HepG2 (cell line): Measurements from ENCODE around the gene SBK3. TPM values are rescaled to one million over a fixed set of nuclear protein-coding genes. Genes with fewer than 3 reads are reported as not detected.
A peak's percentile ranks its signal among the peaks of the same experiment; 100 is the strongest.

Experiments used
- ATAC-seq: fragments of 200-7000 bp; cut with Tn5 transposase; 3 replicates; pipeline ENCODE4 v1.9.1; 2020; ENCODE audit warnings: mild to moderate bottlenecking, moderate library complexity
- BruUV-seq: library from RNA; stranded (reverse); fragments of 400-500 nt; replicated peaks from 2 replicates; lab custom pipeline; 2021; lab: Mats Ljungman, UMichigan
- CTCF ChIA-PET: fragments of 300-600 bp; formaldehyde crosslinking; extraction: SDS; loops from one replicate; lab custom pipeline; 2021; ENCODE audit warnings: low total read pairs, inconsistent platforms, low intra/inter-chr PET ratio; lab: Yijun Ruan, JAX
- POLR2A ChIA-PET: fragments of 350-600 bp; sonication (Branson Sonifier 250); formaldehyde crosslinking; loops from one replicate; lab custom pipeline; 2020; ENCODE audit warnings: antibody characterized with exemption, inconsistent platforms; lab: Yijun Ruan, JAX
- DNase-seq: peaks from one replicate; pipeline ENCODE4 v3.0.0-alpha.2; 2015; ENCODE audit warnings: low spot score
- FAIRE-seq: peaks from 3 replicates; lab custom pipeline; 2011; peaks lifted over from hg19 to GRCh38; lab: Jason Lieb, UNC
- H2AFZ ChIP-seq: one replicate; pipeline ENCODE4 v1.6.1; 2011; ENCODE audit warnings: low read length, inconsistent platforms
- H3K27ac ChIP-seq: fragments of 300-600 bp; 3 replicates; pipeline ENCODE4 v1.8.0; 2011; ENCODE audit warnings: mixed run types, mild to moderate bottlenecking, mixed read lengths, low read length, inconsistent platforms; ENCODE audit not compliant: insufficient read depth; ENCODE audit errors: extremely low read length
- H3K27me3 ChIP-seq, 2 experiments: fragments of 200-600 bp in 1 of 2; 2 replicates in 1 of 2; 3 replicates in 1 of 2; pipeline versions ENCODE4 v1.6.0 to v1.8.0; 2011; ENCODE audit warnings: low read length in 2 of 2, mild to moderate bottlenecking in 2 of 2, moderate library complexity in 2 of 2, inconsistent platforms in 1 of 2; ENCODE audit not compliant: insufficient read depth in 2 of 2, control insufficient read depth in 1 of 2
- H3K36me3 ChIP-seq, 2 experiments: fragments of 200-600 bp in 1 of 2; replicated peaks in 1 of 2; 2 replicates in 1 of 2; 3 replicates in 1 of 2; pipeline versions ENCODE4 v1.5.1 to v1.8.0; 2011; ENCODE audit warnings: low read length in 2 of 2, inconsistent platforms in 1 of 2; ENCODE audit not compliant: insufficient read depth in 2 of 2, control insufficient read depth in 1 of 2
- H3K4me1 ChIP-seq: 2 replicates; pipeline ENCODE4 v1.5.1; 2012; ENCODE audit warnings: low read length, inconsistent platforms; ENCODE audit not compliant: insufficient read depth
- H3K4me2 ChIP-seq: 2 replicates; pipeline ENCODE4 v1.6.0; 2011; ENCODE audit warnings: low read depth, low read length, inconsistent platforms
- H3K4me3 ChIP-seq, 3 experiments: fragments of 200-600 bp in 1 of 3; sonication (generic), shearing (Covaris generic) in 1 of 3; replicated peaks in 1 of 3; 2 replicates each; pipeline ENCODE4 v1.5.1; 2011 to 2016; ENCODE audit warnings: low read length in 3 of 3, inconsistent platforms in 2 of 3, low read depth in 2 of 3, mild to moderate bottlenecking in 2 of 3, control low read depth in 1 of 3, mixed read lengths in 1 of 3; ENCODE audit not compliant: insufficient read depth in 1 of 3
- H3K79me2 ChIP-seq: one replicate; pipeline ENCODE4 v1.6.1; 2011; ENCODE audit warnings: low read length, inconsistent platforms; ENCODE audit not compliant: insufficient read depth
- H3K9ac ChIP-seq: 2 replicates; pipeline ENCODE4 v1.6.0; 2011; ENCODE audit warnings: mild to moderate bottlenecking, low read depth, low read length, inconsistent platforms; ENCODE audit not compliant: insufficient read depth
- H3K9me3 ChIP-seq: 2 replicates; pipeline ENCODE4 v1.5.1; 2012; ENCODE audit warnings: mild to moderate bottlenecking, low read length
- H4K20me1 ChIP-seq: 2 replicates; pipeline ENCODE4 v1.6.0; 2011; ENCODE audit warnings: inconsistent platforms, mild to moderate bottlenecking, low read length, moderate library complexity; ENCODE audit not compliant: insufficient read depth
- CC2D1A ChIP-seq: sonication (generic); formaldehyde crosslinking; IDR thresholded peaks from 2 replicates; pipeline ENCODE4 v1.8.1; 2023; ENCODE audit warnings: mild to moderate bottlenecking, missing genetic modification reagents
- CHD4 ChIP-seq: fragments of 200-600 bp; sonication (generic); IDR thresholded peaks from 2 replicates; pipeline ENCODE4 v1.7.0; 2017; ENCODE audit warnings: mild to moderate bottlenecking, low read length, borderline replicate concordance
- GABPB1 ChIP-seq: IDR thresholded peaks from 2 replicates; pipeline ENCODE4 v1.6.1; 2016; ENCODE audit warnings: mild to moderate bottlenecking, missing genetic modification reagents, moderate library complexity, missing compliant biosample characterization
- HDAC2 ChIP-seq: sonication (generic); formaldehyde crosslinking; IDR thresholded peaks from 2 replicates; pipeline ENCODE4 v1.4.0; 2020; ENCODE audit warnings: missing genetic modification reagents
- HIC2 ChIP-seq: sonication (generic); formaldehyde crosslinking; IDR thresholded peaks from 2 replicates; pipeline ENCODE4 v1.9.0; 2022; ENCODE audit warnings: low read depth, missing genetic modification reagents
- HNRNPH1 ChIP-seq: fragments of 200-400 bp; formaldehyde crosslinking; optimal IDR thresholded peaks from 2 replicates; pipeline ENCODE3; 2017; ENCODE audit warnings: mild to moderate bottlenecking, low read depth, low read length
- HOXA7 ChIP-seq: sonication (generic); formaldehyde crosslinking; IDR thresholded peaks from 2 replicates; pipeline ENCODE4 v1.8.1; 2022; ENCODE audit warnings: mild to moderate bottlenecking, missing genetic modification reagents, moderate library complexity
- KAT2B ChIP-seq: fragments of 150-350 bp; IDR thresholded peaks from 2 replicates; pipeline ENCODE4 v1.6.1; 2014; ENCODE audit warnings: low read depth, low read length, borderline replicate concordance
- KMT2A ChIP-seq: sonication (generic); formaldehyde crosslinking; IDR thresholded peaks from 2 replicates; pipeline ENCODE4 v1.4.0; 2020; ENCODE audit warnings: missing genetic modification reagents
- KMT2B ChIP-seq: IDR thresholded peaks from 2 replicates; pipeline ENCODE4 v1.6.1; 2016; ENCODE audit warnings: missing genetic modification reagents, missing compliant biosample characterization
- NR3C1 ChIP-seq: sonication (generic); formaldehyde crosslinking; IDR thresholded peaks from 2 replicates; pipeline ENCODE4 v1.4.0; 2020; ENCODE audit warnings: missing genetic modification reagents
- SOX13 ChIP-seq, 3 experiments: fragments of 450-650 bp in 1 of 3; sonication (generic) in 1 of 3; formaldehyde crosslinking in 1 of 3; IDR thresholded peaks in 2 of 3; conservative IDR thresholded peaks in 1 of 3; 2 replicates each; pipeline versions ENCODE4 v1.5.0 to v1.6.1; 2016 to 2020; ENCODE audit warnings: antibody characterized with exemption in 1 of 3, mild to moderate bottlenecking in 1 of 3, missing compliant biosample characterization in 1 of 3, missing genetic modification reagents in 1 of 3, moderate library complexity in 1 of 3
- TCF7L2 ChIP-seq: IDR thresholded peaks from 2 replicates; pipeline ENCODE4 v1.6.1; 2011; ENCODE audit warnings: mild to moderate bottlenecking, low read depth, low read length, moderate library complexity
- THYN1 ChIP-seq: sonication (generic); formaldehyde crosslinking; IDR thresholded peaks from 2 replicates; pipeline ENCODE4 v1.8.1; 2023; ENCODE audit warnings: low read depth, mild to moderate bottlenecking, moderate library complexity, missing genetic modification reagents, borderline replicate concordance
- ZNF280D ChIP-seq: sonication (generic); formaldehyde crosslinking; IDR thresholded peaks from 2 replicates; pipeline ENCODE4 v1.5.1; 2020; ENCODE audit warnings: mild to moderate bottlenecking, missing genetic modification reagents
- ZNF335 ChIP-seq: sonication (generic); formaldehyde crosslinking; IDR thresholded peaks from 2 replicates; pipeline ENCODE4 v1.4.0; 2020; ENCODE audit warnings: missing genetic modification reagents
- ZNF614 ChIP-seq: IDR thresholded peaks from 2 replicates; pipeline ENCODE4 v1.6.1; 2018; ENCODE audit warnings: missing biosample characterization, missing genetic modification reagents, inconsistent platforms, borderline replicate concordance
- ZNF777 ChIP-seq: sonication (generic); formaldehyde crosslinking; IDR thresholded peaks from 2 replicates; pipeline ENCODE4 v1.4.0; 2020; ENCODE audit warnings: missing genetic modification reagents
- WGBS: methylation state at CpG from one replicate; pipeline ENCODE4 v1.1.6; 2017; ENCODE audit warnings: low lambda C conversion rate; 5-methylcytosine and 5-hydroxymethylcytosine counted together
- in situ Hi-C: cut with HindIII; loops from 2 replicates; pipeline ENCODE4 v1.10.0; 2017; ENCODE audit warnings: low pct_unique_long_range_greater_than_20kb; ENCODE audit not compliant: extremely low pct_ligation_motif_present
- intact Hi-C: fragments of 100-400 bp; cut with micrococcal nuclease; formaldehyde crosslinking; loops from one replicate; pipeline ENCODE4 v1.10.0; 2022; ENCODE audit not compliant: unreplicated experiment
- polyA plus RNA-seq, 8 experiments: library from polyadenylated mRNA; depleted of rRNA in 3 of 8; stranded (reverse) in 7 of 8; unstranded in 1 of 8; fragments of >200 nt; fragmentation: Illumina TruSeq in 4 of 8; extraction: Trizol in 4 of 8; gene quantifications; 2 replicates each; pipeline versions ENCODE4 v1.2.1 to v1.2.3, GENCODE V29; 2011 to 2016; ENCODE audit warnings: low read depth in 4 of 8, missing spikeins in 1 of 8, mixed read lengths in 1 of 8; ENCODE audit not compliant: insufficient read depth in 1 of 8
- total RNA-seq, 5 experiments: library from RNA; depleted of rRNA; stranded (reverse); fragments of >200 nt; fragmentation: Illumina TruSeq; extraction: Trizol; gene quantifications; 2 replicates each; pipeline ENCODE4 v1.2.3, GENCODE V29; 2016; ENCODE audit warnings: low read depth in 1 of 5
- TF ChIP-seq, protein P1 (sequence below): IDR thresholded peaks from 2 replicates; pipeline ENCODE4 v1.6.1; 2016; ENCODE audit warnings: mild to moderate bottlenecking

Gene SBK3
- total and polyA plus RNA-seq, 2 of the 13 experiments (the other 11 are each of a cell fraction or from before 2014, with no cell fraction given) = 0.66 to 0.77 TPM

GRCh38 chr19:55552620-55553019 is 7.3 kb upstream of the SBK3 start:
- peak; percentile 8; the same call in 1 of the 3 replicates for ATAC-seq
- H3K9ac ChIP-seq = no peak overlapping the region
- BruUV-seq = no TSS peak
- no peak overlapping the region for H3K27ac ChIP-seq
- no peak overlapping the region for H2AFZ ChIP-seq
- CTCF ChIA-PET = interaction anchor here (1.2 kb wide), 1 partner anchor 36 kb away, joined by 4 read pairs; no protein-coding TSS in a partner anchor
- POLR2A ChIA-PET = interaction anchor here (0.7 to 2.7 kb wide), 11 partner anchors 8 to 394 kb away, joined by 3 to 18 read pairs (median 4); partner anchors contain the start of genes FIZ1, NAT14, ZNF524 and ZNF579
- H3K9me3 ChIP-seq = no peaks in the 10 kb centered on the region
- peaks cover 72% of the 10 kb centered on the region for H3K4me1 ChIP-seq
- no peaks in the 10 kb centered on the region for H3K79me2 ChIP-seq
- H3K36me3 ChIP-seq = no peaks in the 10 kb centered on the region
- no peaks in the 10 kb centered on the region for H3K27me3 ChIP-seq
- H3K4me3 ChIP-seq = peak overlapping the region; percentile 16 to 39 (median 32); a peak in 3 of 6 replicates
- WGBS = 2% methylated on average over 13 of the region's 13 CpGs
- H3K4me2 ChIP-seq = peak overlapping the region; percentile 75
- in situ Hi-C loops (no loop called here), intact Hi-C loops (loop anchor here (2.0 to 10.0 kb wide), 2 partner anchors 28 to 52 kb away; partner anchors contain the start of genes ZNF524, ZNF579 and ZNF865)
- FAIRE-seq = no peak
- H4K20me1 ChIP-seq = no peaks in the 10 kb centered on the region
- peak; percentile 43 for DNase-seq
- TF ChIP-seq HIC2 (CRISPR knock-in tag) (no peak), NR3C1 (CRISPR knock-in tag) (no peak), CC2D1A (CRISPR knock-in tag) (no peak), CHD4 (no peak), GABPB1 (no peak), TCF7L2 (no peak), HOXA7 (no peak), HNRNPH1 (no peak), ZNF280D (CRISPR knock-in tag) (no peak), KMT2B (CRISPR knock-in tag) (no peak), HDAC2 (CRISPR knock-in tag) (no peak), KMT2A (no peak), ZNF335 (no peak), ZNF614 (CRISPR knock-in tag) (no peak), ZNF777 (no peak), SOX13 (IDR thresholded peaks at IDR 0.05) (no peak), SOX13 (CRISPR knock-in tag; conservative IDR thresholded peaks at IDR 0.05 in 1 of 2, IDR thresholded peaks at IDR 0.05 in 1 of 2) (peak in 1 of 2 experiments; percentile 7; a peak in 1 of 4 replicates), THYN1 (CRISPR knock-in tag) (no peak), KAT2B (no peak)
- TF ChIP-seq, protein P1, sequence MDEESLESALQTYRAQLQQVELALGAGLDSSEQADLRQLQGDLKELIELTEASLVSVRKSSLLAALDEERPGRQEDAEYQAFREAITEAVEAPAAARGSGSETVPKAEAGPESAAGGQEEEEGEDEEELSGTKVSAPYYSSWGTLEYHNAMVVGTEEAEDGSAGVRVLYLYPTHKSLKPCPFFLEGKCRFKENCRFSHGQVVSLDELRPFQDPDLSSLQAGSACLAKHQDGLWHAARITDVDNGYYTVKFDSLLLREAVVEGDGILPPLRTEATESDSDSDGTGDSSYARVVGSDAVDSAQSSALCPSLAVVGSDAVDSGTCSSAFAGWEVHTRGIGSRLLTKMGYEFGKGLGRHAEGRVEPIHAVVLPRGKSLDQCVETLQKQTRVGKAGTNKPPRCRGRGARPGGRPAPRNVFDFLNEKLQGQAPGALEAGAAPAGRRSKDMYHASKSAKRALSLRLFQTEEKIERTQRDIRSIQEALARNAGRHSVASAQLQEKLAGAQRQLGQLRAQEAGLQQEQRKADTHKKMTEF (CRISPR knock-in tag) = no peak
